Vein endothelial cell (primary cell): ENCODE results near the gene OR10G6. TPM values are rescaled to one million over a fixed set of nuclear protein-coding genes. Genes with fewer than 3 reads are reported as not detected.

Experiments used
- total RNA-seq: library from RNA; depleted of rRNA; stranded (reverse); fragments of >200 nt; gene quantifications from 2 replicates; pipeline ENCODE4 v1.2.3, GENCODE V29; 2012

Gene OR10G6
- not detected in 2 replicates for total RNA-seq

GRCh38 chr11:123995119-123995518, at the start of gene OR10G6:
OR10G6 (minus strand) TSS chr11:123995161; CDS start chr11:123995161, 0 bp downstream.

GRCh38 chr11:124041254-124041653, 46.3 kb upstream of the OR10G6 start, which contains the start of gene OR10G7:
OR10G7 (minus strand) TSS chr11:124041325; CDS start chr11:124039001, 2,324 bp downstream.

GRCh38 chr11:124026498-124026897, 31.5 kb upstream of the OR10G6 start, which contains the start of gene OR10G8:
OR10G8 (plus strand) TSS chr11:124026798; CDS start chr11:124029623, 2,825 bp downstream.

GRCh38 chr11:124012697-124013096, 17.7 kb upstream of the OR10G6 start, which contains the start of gene OR10G4:
OR10G4 (plus strand) TSS chr11:124012997; CDS start chr11:124015575, 2,578 bp downstream.

GRCh38 chr11:123977731-123978347, 17.1 kb downstream of the OR10G6 start, which contains the start of gene OR10S1:
OR10S1 (minus strand) TSS chr11:123977781; CDS start chr11:123977664, 117 bp downstream.

Other genes starting within 250 kb of the OR10G6 start
- not detected in 2 replicates for gene OR6X1, start 240.6 kb downstream of the OR10G6 start, total RNA-seq
- gene OR6M1, start 188.8 kb downstream of the OR10G6 start, total RNA-seq: not detected in 2 replicates
- not detected in 2 replicates for gene TMEM225, start 109.5 kb downstream of the OR10G6 start, total RNA-seq
- not detected in 2 replicates for gene OR8D4, start 93.0 kb downstream of the OR10G6 start, total RNA-seq
- gene OR4D5, start 55.5 kb downstream of the OR10G6 start, total RNA-seq: not detected in 2 replicates
- not detected in 2 replicates for gene OR6T1, start 51.3 kb downstream of the OR10G6 start, total RNA-seq
- gene OR10S1, start 17.4 kb downstream of the OR10G6 start, total RNA-seq: not detected in 2 replicates
- 0.33 TPM in 1 of 2 replicates, not detected in the other for gene OR10G4, start 17.8 kb upstream of the OR10G6 start, total RNA-seq
- gene OR10G9, start 27.9 kb upstream of the OR10G6 start, total RNA-seq: 0.65 TPM in 1 of 2 replicates, not detected in the other
- gene OR10G8, start 31.6 kb upstream of the OR10G6 start, total RNA-seq: 0.19 and 0.33 TPM in 2 replicates
- gene OR10G7, start 46.2 kb upstream of the OR10G6 start, total RNA-seq: not detected in 2 replicates
- 13.1 and 13.2 TPM in 2 replicates for gene VWA5A, start 120.3 kb upstream of the OR10G6 start, total RNA-seq
- gene OR10D3, start 188.2 kb upstream of the OR10G6 start, total RNA-seq: not detected in 2 replicates
- gene OR8G1, start 245.9 kb upstream of the OR10G6 start, total RNA-seq: not detected in 2 replicates